Measurements from ENCODE around the gene TCEA2. TPM values are rescaled to one million over a fixed set of nuclear protein-coding genes. Genes with fewer than 3 reads are reported as not detected.
A peak's percentile ranks its signal among the peaks of the same experiment; 100 is the strongest.

The TCEA2 gene
- total and polyA plus RNA-seq, 9 of the 15 experiments (the other 6 are each of a cell fraction or from before 2014, with no cell fraction given): 1.4 to 28.7 (median 5.4) TPM

DNA sequence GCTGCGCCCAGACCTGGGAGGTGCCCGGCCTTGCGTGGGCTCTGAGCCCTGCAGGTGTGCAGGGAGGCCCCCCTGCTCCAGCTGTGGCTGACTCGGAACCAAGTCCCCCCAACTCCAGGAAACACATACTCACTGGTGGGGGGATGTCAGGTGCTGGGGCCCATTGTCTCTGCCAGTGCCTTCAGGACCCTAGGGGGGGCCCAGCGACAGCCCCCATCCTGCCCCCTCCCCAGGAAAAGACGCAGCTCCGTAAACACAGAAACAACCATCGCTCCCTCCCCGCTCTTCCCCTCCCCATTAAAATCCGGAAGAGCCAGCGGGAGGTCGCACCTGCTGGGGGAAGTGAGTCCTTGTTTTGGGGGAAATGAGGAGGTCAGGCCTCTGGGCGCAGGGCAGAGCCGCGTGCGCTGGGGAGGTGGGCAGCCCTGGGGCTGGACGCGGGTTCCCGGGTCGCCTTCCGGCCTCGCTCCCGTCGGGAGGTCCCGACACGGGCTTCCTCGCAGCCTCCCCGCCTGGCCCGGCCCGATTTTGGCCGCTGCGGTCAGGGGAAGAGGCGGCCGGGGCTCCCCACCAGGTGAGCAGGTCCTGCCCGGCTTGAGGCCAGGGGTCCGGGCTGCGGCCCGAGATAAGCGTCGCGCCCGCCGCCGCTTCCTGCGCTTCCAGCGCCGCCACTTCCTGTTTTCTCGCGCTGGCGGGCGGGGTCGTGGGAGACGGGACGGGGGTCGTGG, 20.8 kb upstream of the TCEA2 start (continued):
- TF ChIP-seq MTA3 (IDR thresholded peaks at IDR 0.05; ENCODE audit: borderline replicate concordance) (peak; percentile 57; the same call in 1 of the 2 replicates), HNRNPL (IDR thresholded peaks at IDR 0.05; ENCODE audit: low read depth, low read length) (peak; percentile 65; the same call in 1 of the 2 replicates), NFRKB (IDR thresholded peaks at IDR 0.05; ENCODE audit: low read depth) (peak; percentile 55; the same call in 1 of the 2 replicates), SAFB (IDR thresholded peaks at IDR 0.05; ENCODE audit: borderline replicate concordance, low read depth, low read length) (0 out of 2 replicates have a peak, but pooled peaks have one; percentile 11), CTBP1 (IDR thresholded peaks at IDR 0.05; ENCODE audit: borderline replicate concordance) (peak; percentile 93), CBFA2T3 (IDR thresholded peaks at IDR 0.05) (peak; percentile 76), ELF1 (tag; IDR thresholded peaks at IDR 0.05) (0 out of 2 replicates have a peak, but pooled peaks have one; percentile 34), ZFPM2 (CRISPR knock-in tag; IDR thresholded peaks at IDR 0.05) (no peak), CC2D1A (IDR thresholded peaks at IDR 0.05) (no peak), TRIM24 (IDR thresholded peaks at IDR 0.05) (peak in 1 of 2 experiments; percentile 50; a peak in 2 of 4 replicates), POLR2A (conservative IDR thresholded peaks at IDR 0.05) (peak; percentile 51; the same call in 1 of the 2 replicates), CREM (IDR thresholded peaks at IDR 0.05; ENCODE audit: low read depth) (peak; percentile 65), NCOR1 (IDR thresholded peaks at IDR 0.05) (peak; percentile 64; the same call in 1 of the 2 replicates)
- TF ChIP-seq, protein P1, sequence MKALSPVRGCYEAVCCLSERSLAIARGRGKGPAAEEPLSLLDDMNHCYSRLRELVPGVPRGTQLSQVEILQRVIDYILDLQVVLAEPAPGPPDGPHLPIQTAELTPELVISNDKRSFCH (CRISPR knock-in tag; IDR thresholded peaks at IDR 0.05): no peak
- TF ChIP-seq, protein P1 (tag; IDR thresholded peaks at IDR 0.05): 0 out of 2 replicates have a peak, but pooled peaks have one; percentile 41
- TF ChIP-seq, protein P2, sequence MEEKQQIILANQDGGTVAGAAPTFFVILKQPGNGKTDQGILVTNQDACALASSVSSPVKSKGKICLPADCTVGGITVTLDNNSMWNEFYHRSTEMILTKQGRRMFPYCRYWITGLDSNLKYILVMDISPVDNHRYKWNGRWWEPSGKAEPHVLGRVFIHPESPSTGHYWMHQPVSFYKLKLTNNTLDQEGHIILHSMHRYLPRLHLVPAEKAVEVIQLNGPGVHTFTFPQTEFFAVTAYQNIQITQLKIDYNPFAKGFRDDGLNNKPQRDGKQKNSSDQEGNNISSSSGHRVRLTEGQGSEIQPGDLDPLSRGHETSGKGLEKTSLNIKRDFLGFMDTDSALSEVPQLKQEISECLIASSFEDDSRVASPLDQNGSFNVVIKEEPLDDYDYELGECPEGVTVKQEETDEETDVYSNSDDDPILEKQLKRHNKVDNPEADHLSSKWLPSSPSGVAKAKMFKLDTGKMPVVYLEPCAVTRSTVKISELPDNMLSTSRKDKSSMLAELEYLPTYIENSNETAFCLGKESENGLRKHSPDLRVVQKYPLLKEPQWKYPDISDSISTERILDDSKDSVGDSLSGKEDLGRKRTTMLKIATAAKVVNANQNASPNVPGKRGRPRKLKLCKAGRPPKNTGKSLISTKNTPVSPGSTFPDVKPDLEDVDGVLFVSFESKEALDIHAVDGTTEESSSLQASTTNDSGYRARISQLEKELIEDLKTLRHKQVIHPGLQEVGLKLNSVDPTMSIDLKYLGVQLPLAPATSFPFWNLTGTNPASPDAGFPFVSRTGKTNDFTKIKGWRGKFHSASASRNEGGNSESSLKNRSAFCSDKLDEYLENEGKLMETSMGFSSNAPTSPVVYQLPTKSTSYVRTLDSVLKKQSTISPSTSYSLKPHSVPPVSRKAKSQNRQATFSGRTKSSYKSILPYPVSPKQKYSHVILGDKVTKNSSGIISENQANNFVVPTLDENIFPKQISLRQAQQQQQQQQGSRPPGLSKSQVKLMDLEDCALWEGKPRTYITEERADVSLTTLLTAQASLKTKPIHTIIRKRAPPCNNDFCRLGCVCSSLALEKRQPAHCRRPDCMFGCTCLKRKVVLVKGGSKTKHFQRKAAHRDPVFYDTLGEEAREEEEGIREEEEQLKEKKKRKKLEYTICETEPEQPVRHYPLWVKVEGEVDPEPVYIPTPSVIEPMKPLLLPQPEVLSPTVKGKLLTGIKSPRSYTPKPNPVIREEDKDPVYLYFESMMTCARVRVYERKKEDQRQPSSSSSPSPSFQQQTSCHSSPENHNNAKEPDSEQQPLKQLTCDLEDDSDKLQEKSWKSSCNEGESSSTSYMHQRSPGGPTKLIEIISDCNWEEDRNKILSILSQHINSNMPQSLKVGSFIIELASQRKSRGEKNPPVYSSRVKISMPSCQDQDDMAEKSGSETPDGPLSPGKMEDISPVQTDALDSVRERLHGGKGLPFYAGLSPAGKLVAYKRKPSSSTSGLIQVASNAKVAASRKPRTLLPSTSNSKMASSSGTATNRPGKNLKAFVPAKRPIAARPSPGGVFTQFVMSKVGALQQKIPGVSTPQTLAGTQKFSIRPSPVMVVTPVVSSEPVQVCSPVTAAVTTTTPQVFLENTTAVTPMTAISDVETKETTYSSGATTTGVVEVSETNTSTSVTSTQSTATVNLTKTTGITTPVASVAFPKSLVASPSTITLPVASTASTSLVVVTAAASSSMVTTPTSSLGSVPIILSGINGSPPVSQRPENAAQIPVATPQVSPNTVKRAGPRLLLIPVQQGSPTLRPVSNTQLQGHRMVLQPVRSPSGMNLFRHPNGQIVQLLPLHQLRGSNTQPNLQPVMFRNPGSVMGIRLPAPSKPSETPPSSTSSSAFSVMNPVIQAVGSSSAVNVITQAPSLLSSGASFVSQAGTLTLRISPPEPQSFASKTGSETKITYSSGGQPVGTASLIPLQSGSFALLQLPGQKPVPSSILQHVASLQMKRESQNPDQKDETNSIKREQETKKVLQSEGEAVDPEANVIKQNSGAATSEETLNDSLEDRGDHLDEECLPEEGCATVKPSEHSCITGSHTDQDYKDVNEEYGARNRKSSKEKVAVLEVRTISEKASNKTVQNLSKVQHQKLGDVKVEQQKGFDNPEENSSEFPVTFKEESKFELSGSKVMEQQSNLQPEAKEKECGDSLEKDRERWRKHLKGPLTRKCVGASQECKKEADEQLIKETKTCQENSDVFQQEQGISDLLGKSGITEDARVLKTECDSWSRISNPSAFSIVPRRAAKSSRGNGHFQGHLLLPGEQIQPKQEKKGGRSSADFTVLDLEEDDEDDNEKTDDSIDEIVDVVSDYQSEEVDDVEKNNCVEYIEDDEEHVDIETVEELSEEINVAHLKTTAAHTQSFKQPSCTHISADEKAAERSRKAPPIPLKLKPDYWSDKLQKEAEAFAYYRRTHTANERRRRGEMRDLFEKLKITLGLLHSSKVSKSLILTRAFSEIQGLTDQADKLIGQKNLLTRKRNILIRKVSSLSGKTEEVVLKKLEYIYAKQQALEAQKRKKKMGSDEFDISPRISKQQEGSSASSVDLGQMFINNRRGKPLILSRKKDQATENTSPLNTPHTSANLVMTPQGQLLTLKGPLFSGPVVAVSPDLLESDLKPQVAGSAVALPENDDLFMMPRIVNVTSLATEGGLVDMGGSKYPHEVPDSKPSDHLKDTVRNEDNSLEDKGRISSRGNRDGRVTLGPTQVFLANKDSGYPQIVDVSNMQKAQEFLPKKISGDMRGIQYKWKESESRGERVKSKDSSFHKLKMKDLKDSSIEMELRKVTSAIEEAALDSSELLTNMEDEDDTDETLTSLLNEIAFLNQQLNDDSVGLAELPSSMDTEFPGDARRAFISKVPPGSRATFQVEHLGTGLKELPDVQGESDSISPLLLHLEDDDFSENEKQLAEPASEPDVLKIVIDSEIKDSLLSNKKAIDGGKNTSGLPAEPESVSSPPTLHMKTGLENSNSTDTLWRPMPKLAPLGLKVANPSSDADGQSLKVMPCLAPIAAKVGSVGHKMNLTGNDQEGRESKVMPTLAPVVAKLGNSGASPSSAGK (IDR thresholded peaks at IDR 0.05): peak; percentile 62
- TF ChIP-seq, protein P3, sequence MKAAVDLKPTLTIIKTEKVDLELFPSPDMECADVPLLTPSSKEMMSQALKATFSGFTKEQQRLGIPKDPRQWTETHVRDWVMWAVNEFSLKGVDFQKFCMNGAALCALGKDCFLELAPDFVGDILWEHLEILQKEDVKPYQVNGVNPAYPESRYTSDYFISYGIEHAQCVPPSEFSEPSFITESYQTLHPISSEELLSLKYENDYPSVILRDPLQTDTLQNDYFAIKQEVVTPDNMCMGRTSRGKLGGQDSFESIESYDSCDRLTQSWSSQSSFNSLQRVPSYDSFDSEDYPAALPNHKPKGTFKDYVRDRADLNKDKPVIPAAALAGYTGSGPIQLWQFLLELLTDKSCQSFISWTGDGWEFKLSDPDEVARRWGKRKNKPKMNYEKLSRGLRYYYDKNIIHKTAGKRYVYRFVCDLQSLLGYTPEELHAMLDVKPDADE (conservative IDR thresholded peaks at IDR 0.05; ENCODE audit: control insufficient read depth, low read depth, low read length): peak; percentile 75; the same call in 1 of the 2 replicates
